Measurements from ENCODE around the gene COL4A1. TPM values are rescaled to one million over a fixed set of nuclear protein-coding genes. Genes with fewer than 3 reads are reported as not detected.
A peak's percentile ranks its signal among the peaks of the same experiment; 100 is the strongest.

COL4A1 gene
- total and polyA plus RNA-seq, 11 donors, result 52.6 to 428 (median 184) TPM

GRCh38 chr13:110306340-110306959 lies 507 bp downstream of the COL4A1 start:
- peak in 1 of 5 donors; percentile 53 for DNase-seq
- Histone ChIP-seq H3K4me1 (peaks cover 14 to 75% (median 63%) of the 10 kb centered on the region in 12 donors), H3K27me3 (peaks cover 0 to 41% (median 0%) of the 10 kb centered on the region in 9 donors), H3K9me3 (no peaks in the 10 kb centered on the region), H3K27ac (peak overlapping the region; percentile 92 to 99 (median 97)), H3K36me3 (peaks cover 0 to 12% (median 0%) of the 10 kb centered on the region in 9 donors), H3K4me3 (peak overlapping the region; percentile 67 to 99 (median 87))
- no peak for TF ChIP-seq CTCF (IDR thresholded peaks at IDR 0.05)
- intact Hi-C loops (cut with DNase I), result loop anchor here (2.0 to 10.0 kb wide), 12 partner anchors 34 to 111 kb away; no protein-coding TSS in a partner anchor
- WGBS, 4 donors, result 0 to 1% (median 1%) methylated on average over 27 to 53 of the region's 53 CpGs
- peak in 2 of 4 donors; percentile 1 to 15 for ATAC-seq

- WGBS, 4 donors, result 2 to 4% (median 3%) methylated on average over 6 of the region's 6 CpGs
These were observed 1.0 kb downstream of the COL4A1 start for GRCh38 chr13:110305949-110306339.

GRCh38 chr13:110305544-110305943 lies 1.4 kb downstream of the COL4A1 start:
- H3K36me3 ChIP-seq, result peaks cover 0 to 10% (median 0%) of the 10 kb centered on the region in 9 donors
- WGBS, 4 donors, result 21 to 26% (median 23%) methylated on average over 2 of the region's 2 CpGs
- peak overlapping the region; percentile 67 to 99 (median 87) for H3K4me3 ChIP-seq
- peak overlapping the region; percentile 92 to 99 (median 97) for H3K27ac ChIP-seq
- no peak for ATAC-seq
- H3K9me3 ChIP-seq, result no peaks in the 10 kb centered on the region
- peaks cover 6 to 75% (median 62%) of the 10 kb centered on the region in 12 donors for H3K4me1 ChIP-seq
- DNase-seq, result no peak
- intact Hi-C loops (cut with DNase I), result loop anchor here (5.0 to 10.0 kb wide), 11 partner anchors 33 to 112 kb away; no protein-coding TSS in a partner anchor
- peaks cover 0 to 32% (median 0%) of the 10 kb centered on the region in 9 donors for H3K27me3 ChIP-seq
- TF ChIP-seq POLR2A (IDR thresholded peaks at IDR 0.05), result no peak
- TF ChIP-seq CTCF (IDR thresholded peaks at IDR 0.05), result no peak

More at GRCh38 chr13:110305949-110306339, 1.0 kb downstream of the COL4A1 start:
- intact Hi-C loops (cut with DNase I), result loop anchor here (2.0 to 10.0 kb wide), 12 partner anchors 34 to 111 kb away; no protein-coding TSS in a partner anchor
- TF ChIP-seq CTCF (IDR thresholded peaks at IDR 0.05) (no peak), POLR2A (IDR thresholded peaks at IDR 0.05) (peak in 1 of 2 donors; percentile 26)
- H3K4me1 ChIP-seq, result peaks cover 9 to 75% (median 62%) of the 10 kb centered on the region in 12 donors
- peak overlapping the region; percentile 67 to 99 (median 87) for H3K4me3 ChIP-seq
- peak in 1 of 4 donors; percentile 30 for ATAC-seq
- H3K36me3 ChIP-seq, result peaks cover 0 to 9% (median 0%) of the 10 kb centered on the region in 9 donors
- DNase-seq, result peak in 1 of 5 donors; percentile 35
- peak overlapping the region; percentile 92 to 99 (median 97) for H3K27ac ChIP-seq
- no peaks in the 10 kb centered on the region for H3K9me3 ChIP-seq
- peaks cover 0 to 36% (median 0%) of the 10 kb centered on the region in 9 donors for H3K27me3 ChIP-seq

- DNase-seq, result peak in 1 of 5 donors; percentile 5
- WGBS, 4 donors, result 30 to 46% (median 44%) methylated on average over 4 of the region's 4 CpGs
- Histone ChIP-seq H3K4me1 (peaks cover 7 to 75% (median 61%) of the 10 kb centered on the region in 12 donors), H3K9me3 (no peaks in the 10 kb centered on the region), H3K36me3 (peaks cover 0 to 10% (median 0%) of the 10 kb centered on the region in 9 donors), H3K27me3 (peaks cover 0 to 31% (median 0%) of the 10 kb centered on the region in 9 donors), H3K27ac (peak overlapping the region; percentile 0 to 99 (median 96)), H3K4me3 (peak overlapping the region; percentile 67 to 99 (median 87))
- ATAC-seq, result no peak
- intact Hi-C loops (cut with DNase I), result loop anchor here (5.0 to 10.0 kb wide), 11 partner anchors 33 to 112 kb away; no protein-coding TSS in a partner anchor
- TF ChIP-seq POLR2A (IDR thresholded peaks at IDR 0.05) (no peak), CTCF (IDR thresholded peaks at IDR 0.05) (no peak)
These were observed 2.0 kb downstream of the COL4A1 start for GRCh38 chr13:110305001-110305400.

All from heart left ventricle (tissue), 16 donors.